ENCODE measurements around the gene PRKCA.

- TF ChIP-seq YY1 (IDR thresholded peaks at IDR 0.05; ENCODE audit: insufficient read depth, insufficient read length) (no peak), ZNF274 (IDR thresholded peaks at IDR 0.05; ENCODE audit: low read depth, low read length) (no peak), SUZ12 (IDR thresholded peaks at IDR 0.05; ENCODE audit: extremely low read depth, insufficient read depth, insufficient read length) (no peak)
Measured at GRCh38 chr17:66338937-66339336, 36.5 kb downstream of the PRKCA start.

All from NT2/D1 (cell line).